Measurements from ENCODE around the gene CHRNA5. TPM values are rescaled to one million over a fixed set of nuclear protein-coding genes. Genes with fewer than 3 reads are reported as not detected.
"Not testable (repeated sequence)": the region's sequence is repeated elsewhere in the genome, so short reads cannot be mapped to it uniquely, and the experiment has no call there.

Gene CHRNA5
- total RNA-seq, 2 donors from 2014 or later: 9.7 to 10.3 TPM

DNA sequence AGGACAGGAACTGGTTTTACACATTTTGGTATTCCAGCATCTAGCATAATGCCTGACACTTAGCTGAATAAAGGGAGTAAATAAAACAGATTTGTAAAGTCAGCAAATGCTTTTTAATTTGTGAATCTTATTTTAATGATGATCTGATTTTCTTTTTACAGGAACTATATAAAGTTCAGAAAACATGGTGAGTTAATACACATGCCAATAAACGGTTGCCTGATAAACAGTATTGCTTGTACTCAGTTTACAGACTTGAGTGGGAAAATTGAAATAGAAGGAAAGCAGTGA is 23.6 kb upstream of the CHRNA5 start:
- H3K27ac ChIP-seq: peak overlapping the region; percentile 86
- no peak for TF ChIP-seq CTCF (IDR thresholded peaks at IDR 0.05)
- no peaks in the 10 kb centered on the region for H3K4me1 ChIP-seq
- H3K9ac ChIP-seq (ENCODE audit: low read depth in 2 of 2, low read length in 2 of 2): peak overlapping the region in 1 of 2 donors; percentile 97
- H3K9me3 ChIP-seq: no peaks in the 10 kb centered on the region
- H3K36me3 ChIP-seq: peaks cover 18% of the 10 kb centered on the region
- intact Hi-C loops (cut with DNase I): no loop called here
- no peaks in the 10 kb centered on the region for H3K27me3 ChIP-seq
- DNase-seq: no peak
- peak overlapping the region; percentile 83 for H3K4me3 ChIP-seq

DNA sequence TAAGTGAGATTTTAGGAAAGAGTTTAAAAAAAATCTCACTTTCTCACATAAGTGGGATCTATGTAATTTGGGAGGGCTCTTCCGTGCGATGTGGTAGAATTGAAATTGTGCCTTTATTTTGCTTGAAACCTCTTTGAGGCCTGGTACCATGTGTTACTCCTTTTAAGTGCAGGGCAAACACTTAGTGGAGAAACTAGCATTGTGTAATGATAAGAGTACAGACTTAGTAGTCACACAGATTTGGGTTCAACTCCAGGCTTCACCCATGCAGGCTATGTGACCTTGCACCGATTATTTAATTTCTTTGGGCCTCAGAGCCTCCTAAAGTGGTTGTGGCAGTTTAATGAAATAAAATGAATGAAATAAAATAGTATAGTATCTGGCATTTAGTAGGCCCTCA is 22.7 kb upstream of the CHRNA5 start:
- Histone ChIP-seq H3K36me3 (peaks cover 28% of the 10 kb centered on the region), H3K4me3 (no peak overlapping the region), H3K9me3 (no peaks in the 10 kb centered on the region), H3K4me1 (no peaks in the 10 kb centered on the region), H3K27ac (no peak overlapping the region), H3K9ac (ENCODE audit: low read depth in 2 of 2, low read length in 2 of 2) (no peak overlapping the region), H3K27me3 (no peaks in the 10 kb centered on the region)
- DNase-seq: no peak
- no peak for TF ChIP-seq CTCF (IDR thresholded peaks at IDR 0.05)
- intact Hi-C loops (cut with DNase I): no loop called here

DNA sequence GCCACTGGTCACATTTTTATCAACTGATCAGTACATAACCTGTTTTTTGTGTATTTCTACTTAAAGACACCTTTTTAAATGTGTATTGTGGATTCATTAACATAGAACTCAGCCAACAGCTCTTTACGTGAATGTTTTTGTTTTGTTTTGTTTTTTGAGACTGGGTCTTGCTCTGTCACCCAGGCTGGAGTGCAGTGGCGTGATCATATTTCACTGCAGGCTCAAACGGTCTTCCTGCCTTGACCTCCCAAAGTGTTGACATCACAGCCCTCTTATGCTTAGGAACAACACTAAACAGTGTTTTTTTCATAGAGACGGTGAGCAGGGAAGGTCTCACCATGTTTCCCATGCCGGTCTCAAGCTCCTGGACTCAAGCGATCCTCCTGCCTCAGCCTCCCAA is 15.1 kb upstream of the CHRNA5 start:
- intact Hi-C loops (cut with DNase I): no loop called here
- Histone ChIP-seq H3K4me3 (no peak overlapping the region), H3K9me3 (no peaks in the 10 kb centered on the region), H3K27ac (no peak overlapping the region), H3K36me3 (peaks cover 25% of the 10 kb centered on the region), H3K27me3 (no peaks in the 10 kb centered on the region), H3K4me1 (no peaks in the 10 kb centered on the region), H3K9ac (ENCODE audit: low read depth in 2 of 2, low read length in 2 of 2) (no peak overlapping the region)
- TF ChIP-seq CTCF (IDR thresholded peaks at IDR 0.05): no peak
- DNase-seq: no peak

- Histone ChIP-seq H3K27me3 (no peaks in the 10 kb centered on the region), H3K27ac (no peak overlapping the region), H3K9ac (ENCODE audit: low read depth in 2 of 2, low read length in 2 of 2) (no peak overlapping the region), H3K4me1 (no peaks in the 10 kb centered on the region), H3K9me3 (no peaks in the 10 kb centered on the region), H3K4me3 (no peak overlapping the region), H3K36me3 (peaks cover 19% of the 10 kb centered on the region)
- intact Hi-C loops (cut with DNase I): no loop called here
- DNase-seq: no peak
- no peak for TF ChIP-seq CTCF (IDR thresholded peaks at IDR 0.05)
Observed at GRCh38 chr15:78550815-78551214, 14.5 kb upstream of the CHRNA5 start.

DNA sequence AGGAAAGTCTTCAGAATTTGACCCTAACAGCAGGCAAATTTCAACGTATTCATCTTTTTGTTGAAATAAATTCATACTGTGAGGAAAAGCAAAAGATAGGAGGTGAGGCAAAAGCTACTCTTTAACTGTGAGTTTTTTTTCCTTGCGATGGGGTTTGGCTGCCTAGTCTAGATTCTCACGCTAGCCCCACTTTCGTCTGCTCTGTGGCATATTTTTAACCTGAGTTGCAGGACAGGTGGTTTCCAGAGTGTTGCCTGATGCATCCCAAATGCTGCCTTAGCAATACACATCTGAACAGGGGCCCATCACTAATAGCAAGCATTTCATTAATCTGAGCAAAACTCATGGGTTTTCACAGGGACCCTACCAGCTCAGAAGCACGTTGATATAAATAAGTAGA is 13.4 kb upstream of the CHRNA5 start:
- Histone ChIP-seq H3K9me3 (no peaks in the 10 kb centered on the region), H3K4me1 (no peaks in the 10 kb centered on the region), H3K27ac (no peak overlapping the region), H3K36me3 (peaks cover 8% of the 10 kb centered on the region), H3K27me3 (no peaks in the 10 kb centered on the region), H3K9ac (ENCODE audit: low read depth in 2 of 2, low read length in 2 of 2) (no peak overlapping the region), H3K4me3 (no peak overlapping the region)
- intact Hi-C loops (cut with DNase I): no loop called here
- no peak for TF ChIP-seq CTCF (IDR thresholded peaks at IDR 0.05)
- no peak for DNase-seq

DNA sequence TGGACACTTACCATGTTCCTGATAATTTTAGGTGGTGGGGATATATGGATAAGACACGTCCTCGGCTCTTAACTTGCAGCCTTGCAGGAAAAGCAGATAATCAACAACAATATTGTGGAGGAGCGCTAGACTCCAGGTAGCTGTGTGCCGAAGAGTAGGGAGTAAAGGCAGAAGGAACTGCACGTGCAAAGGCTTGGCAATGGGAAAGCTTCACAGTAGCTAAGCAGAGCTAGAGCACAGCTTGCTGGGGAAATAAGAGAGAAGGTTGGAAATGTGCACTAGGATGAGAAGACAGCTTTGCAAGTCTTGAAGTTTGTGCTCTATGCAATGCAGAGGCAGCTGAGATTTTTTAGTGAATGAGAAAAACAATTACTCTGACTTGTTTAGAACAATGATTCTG is 12.7 kb upstream of the CHRNA5 start:
- H3K27me3 ChIP-seq: no peaks in the 10 kb centered on the region
- H3K9me3 ChIP-seq: no peaks in the 10 kb centered on the region
- no peak overlapping the region for H3K27ac ChIP-seq
- intact Hi-C loops (cut with DNase I): no loop called here
- DNase-seq: no peak
- peaks cover 1% of the 10 kb centered on the region for H3K36me3 ChIP-seq
- no peak for TF ChIP-seq CTCF (IDR thresholded peaks at IDR 0.05)
- H3K9ac ChIP-seq (ENCODE audit: low read depth in 2 of 2, low read length in 2 of 2): no peak overlapping the region
- H3K4me1 ChIP-seq: no peaks in the 10 kb centered on the region
- H3K4me3 ChIP-seq: no peak overlapping the region

GRCh38 chr15:78560201-78560600 is 5.1 kb upstream of the CHRNA5 start:
- H3K4me3 ChIP-seq; H3K36me3 ChIP-seq; H3K9ac ChIP-seq (ENCODE audit: low read depth in 2 of 2, low read length in 2 of 2); intact Hi-C loops (cut with DNase I); DNase-seq; H3K27ac ChIP-seq; H3K9me3 ChIP-seq; H3K27me3 ChIP-seq; H3K4me1 ChIP-seq: not testable (repeated sequence)

Data from colonic mucosa (tissue), 4 donors.